Vagina (tissue), 2 donors: ENCODE measurements around the gene ARHGAP26. TPM values are rescaled to one million over a fixed set of nuclear protein-coding genes. Genes with fewer than 3 reads are reported as not detected.

ENCODE experiments used
- DNase-seq, 2 donors: peaks; one replicate each; pipeline ENCODE4 v3.0.0-alpha.2; 2017; ENCODE audit errors: extremely low spot score in 2 of 2
- H3K27ac ChIP-seq: fragments of 200-600 bp; sonication (generic); one replicate; pipeline ENCODE4 v1.5.1; 2019
- H3K27me3 ChIP-seq: fragments of 200-600 bp; sonication (generic); one replicate; pipeline ENCODE4 v1.5.1; 2019
- H3K36me3 ChIP-seq, 2 donors: fragments of 200-600 bp; sonication (generic); one replicate each; pipeline ENCODE4 v1.5.1; 2017 to 2019
- H3K4me1 ChIP-seq: fragments of 200-600 bp; sonication (generic); one replicate; pipeline ENCODE4 v1.5.1; 2019
- H3K4me3 ChIP-seq, 2 donors: fragments of 200-600 bp; sonication (generic); 1 replicate in 1 of 2; 2 replicates in 1 of 2; pipeline ENCODE4 v1.5.1; 2016 to 2019
- H3K9me3 ChIP-seq: fragments of 200-600 bp; sonication (generic); one replicate; pipeline ENCODE4 v1.5.1; 2019
- POLR2A ChIP-seq, 2 donors: fragments of 450-650 bp; IDR thresholded peaks; one replicate each; pipeline ENCODE4 v1.6.1; 2017; ENCODE audit warnings: antibody characterized with exemption in 2 of 2, mild to moderate bottlenecking in 2 of 2, moderate library complexity in 2 of 2
- POLR2AphosphoS5 ChIP-seq, 2 donors: sonication (generic); formaldehyde crosslinking; IDR thresholded peaks; one replicate each; pipeline ENCODE4 v1.9.0; 2017; ENCODE audit warnings: antibody characterized with exemption in 2 of 2, mild to moderate bottlenecking in 2 of 2, low read depth in 1 of 2; ENCODE audit not compliant: insufficient read depth in 1 of 2
- intact Hi-C: fragments of 100-400 bp; cut with DNase I; formaldehyde crosslinking; loops from one replicate; pipeline ENCODE4 v1.15.1; 2023
- total RNA-seq: library from RNA; depleted of rRNA; stranded (reverse); fragments of >200 nt; gene quantifications from one replicate; pipeline ENCODE4 v1.2.3, GENCODE V29; 2016
- TF ChIP-seq, protein P1 (sequence below), 3 experiments: fragments of 450-650 bp in 2 of 3; fragments of 200-600 bp in 1 of 3; sonication (generic) in 1 of 3; IDR thresholded peaks; one replicate each; pipeline ENCODE4 v1.5.1; 2017 to 2019; ENCODE audit warnings: antibody characterized with exemption in 3 of 3, mild to moderate bottlenecking in 2 of 3, moderate library complexity in 2 of 3

Gene ARHGAP26
- total RNA-seq, 1 donor from 2014 or later = 42.5 TPM

DNA sequence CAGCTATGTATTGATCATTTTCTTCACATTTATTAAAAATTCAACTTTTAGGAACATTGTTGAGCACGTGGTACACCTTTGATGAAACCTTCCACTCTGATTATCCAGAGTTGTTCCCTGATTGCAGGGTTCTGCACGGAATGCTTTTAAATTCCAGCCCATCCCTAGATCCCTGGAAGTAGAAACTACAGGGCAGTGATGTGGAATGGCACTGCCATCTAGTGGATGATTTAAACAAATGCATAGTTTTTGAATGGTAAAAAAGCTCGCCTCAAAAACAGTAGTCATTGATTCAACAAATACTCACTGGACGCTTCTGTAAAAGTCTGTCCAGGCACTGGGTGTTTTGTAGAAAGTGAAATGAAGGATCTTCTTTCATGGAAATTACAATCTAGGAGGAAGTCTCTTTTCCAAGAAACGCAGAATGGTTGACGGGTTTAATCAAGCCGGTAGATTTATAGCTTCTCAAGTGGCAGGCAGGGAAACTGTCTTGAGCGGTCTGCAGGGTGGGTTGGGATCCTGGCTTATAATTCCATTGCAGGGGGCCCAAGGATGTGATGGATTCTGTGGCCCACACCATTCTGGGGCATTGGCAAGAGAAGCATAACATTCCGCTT, 118.4 kb downstream of the ARHGAP26 start:
- Histone ChIP-seq H3K4me1 (no peaks in the 10 kb centered on the region), H3K27ac (no peak overlapping the region), H3K4me3 (no peak overlapping the region), H3K36me3 (no peaks in the 10 kb centered on the region), H3K27me3 (no peaks in the 10 kb centered on the region), H3K9me3 (no peaks in the 10 kb centered on the region)
- intact Hi-C loops = no loop called here
- DNase-seq = peak in 1 of 2 donors; percentile 22
- no peak for TF ChIP-seq POLR2AphosphoS5 (IDR thresholded peaks at IDR 0.05; ENCODE audit: insufficient read depth in 1 of 2, low read depth in 1 of 2)
- no peak for TF ChIP-seq POLR2A (IDR thresholded peaks at IDR 0.05)
- TF ChIP-seq, protein P1, sequence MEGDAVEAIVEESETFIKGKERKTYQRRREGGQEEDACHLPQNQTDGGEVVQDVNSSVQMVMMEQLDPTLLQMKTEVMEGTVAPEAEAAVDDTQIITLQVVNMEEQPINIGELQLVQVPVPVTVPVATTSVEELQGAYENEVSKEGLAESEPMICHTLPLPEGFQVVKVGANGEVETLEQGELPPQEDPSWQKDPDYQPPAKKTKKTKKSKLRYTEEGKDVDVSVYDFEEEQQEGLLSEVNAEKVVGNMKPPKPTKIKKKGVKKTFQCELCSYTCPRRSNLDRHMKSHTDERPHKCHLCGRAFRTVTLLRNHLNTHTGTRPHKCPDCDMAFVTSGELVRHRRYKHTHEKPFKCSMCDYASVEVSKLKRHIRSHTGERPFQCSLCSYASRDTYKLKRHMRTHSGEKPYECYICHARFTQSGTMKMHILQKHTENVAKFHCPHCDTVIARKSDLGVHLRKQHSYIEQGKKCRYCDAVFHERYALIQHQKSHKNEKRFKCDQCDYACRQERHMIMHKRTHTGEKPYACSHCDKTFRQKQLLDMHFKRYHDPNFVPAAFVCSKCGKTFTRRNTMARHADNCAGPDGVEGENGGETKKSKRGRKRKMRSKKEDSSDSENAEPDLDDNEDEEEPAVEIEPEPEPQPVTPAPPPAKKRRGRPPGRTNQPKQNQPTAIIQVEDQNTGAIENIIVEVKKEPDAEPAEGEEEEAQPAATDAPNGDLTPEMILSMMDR (IDR thresholded peaks at IDR 0.05) = peak; percentile 29 to 66 (median 64)

DNA sequence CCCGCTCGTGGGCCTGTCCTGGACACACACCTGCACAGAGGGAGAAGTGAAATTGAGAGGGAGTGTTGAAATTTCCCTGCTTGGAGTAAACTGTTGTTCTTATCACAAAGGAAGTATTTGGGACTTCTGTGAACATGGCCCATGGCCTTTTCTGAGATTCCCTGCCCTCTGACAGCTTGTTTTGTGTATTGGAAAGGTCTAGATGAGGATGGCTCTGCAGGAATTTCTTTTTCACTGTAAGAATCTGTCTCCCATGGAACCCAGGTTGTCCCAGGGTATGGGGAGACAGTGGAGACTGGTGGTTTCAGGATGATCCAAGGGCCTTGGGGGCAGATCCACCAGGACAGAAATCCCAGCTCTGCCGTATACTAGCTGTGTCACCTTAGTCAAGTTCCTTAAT, 121.8 kb downstream of the ARHGAP26 start:
- no peaks in the 10 kb centered on the region for H3K4me1 ChIP-seq

DNA sequence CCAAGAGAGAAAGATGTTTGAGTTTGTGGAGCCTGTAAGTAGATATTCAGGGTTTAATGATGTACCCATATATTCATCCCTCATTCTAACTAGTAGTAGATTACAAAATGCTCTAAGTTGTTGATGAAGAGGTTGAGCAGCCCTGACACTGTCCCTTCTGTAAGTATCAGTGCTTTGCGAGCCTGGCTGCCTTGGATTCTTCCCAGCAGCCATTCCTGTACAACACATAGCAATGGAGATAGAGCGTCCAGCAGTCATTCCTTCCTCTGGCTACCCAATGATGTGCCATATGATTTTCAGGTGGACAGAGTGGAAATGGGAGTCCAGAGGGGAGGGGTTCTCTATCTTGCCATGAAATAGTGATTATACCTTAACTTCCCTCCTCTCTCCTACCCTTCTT, 124.1 kb downstream of the ARHGAP26 start:
- DNase-seq = no peak
- no peak overlapping the region for H3K27ac ChIP-seq
- H3K4me3 ChIP-seq = no peak overlapping the region
- intact Hi-C loops = no loop called here
- H3K9me3 ChIP-seq = no peaks in the 10 kb centered on the region
- TF ChIP-seq POLR2AphosphoS5 (IDR thresholded peaks at IDR 0.05; ENCODE audit: insufficient read depth in 1 of 2, low read depth in 1 of 2) = no peak
- TF ChIP-seq, protein P1 (IDR thresholded peaks at IDR 0.05) = no peak
- no peak for TF ChIP-seq POLR2A (IDR thresholded peaks at IDR 0.05)
- H3K36me3 ChIP-seq = no peaks in the 10 kb centered on the region
- no peaks in the 10 kb centered on the region for H3K27me3 ChIP-seq
- H3K4me1 ChIP-seq = no peaks in the 10 kb centered on the region

More for the DNA sequence above, 121.8 kb downstream of the ARHGAP26 start:
- Histone ChIP-seq H3K27ac (no peak overlapping the region), H3K36me3 (no peaks in the 10 kb centered on the region), H3K27me3 (no peaks in the 10 kb centered on the region), H3K9me3 (no peaks in the 10 kb centered on the region), H3K4me3 (no peak overlapping the region)
- DNase-seq = no peak
- intact Hi-C loops = no loop called here
- TF ChIP-seq POLR2AphosphoS5 (IDR thresholded peaks at IDR 0.05; ENCODE audit: insufficient read depth in 1 of 2, low read depth in 1 of 2) (no peak), POLR2A (IDR thresholded peaks at IDR 0.05) (no peak)
- TF ChIP-seq, protein P1 (IDR thresholded peaks at IDR 0.05) = no peak

DNA sequence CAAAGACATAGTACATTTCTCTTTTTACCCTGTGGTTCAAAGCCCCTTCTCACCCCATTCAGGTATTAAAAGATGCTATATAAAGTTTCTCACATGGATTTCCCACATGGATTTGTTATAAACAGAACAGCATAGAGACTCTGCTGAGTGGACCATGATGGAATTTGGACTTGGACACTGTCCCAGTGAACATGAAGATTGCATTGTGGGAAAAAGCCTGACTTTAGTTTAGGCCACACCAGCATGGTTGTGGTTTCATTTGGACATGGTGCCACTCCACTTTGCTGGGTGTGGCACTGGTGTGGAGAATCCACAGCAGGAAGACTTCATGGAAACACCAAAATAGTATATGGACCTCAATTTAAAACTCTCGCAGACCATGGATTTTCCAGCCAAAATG, 124.6 kb downstream of the ARHGAP26 start:
- DNase-seq = no peak
- Histone ChIP-seq H3K4me1 (no peaks in the 10 kb centered on the region), H3K36me3 (no peaks in the 10 kb centered on the region), H3K4me3 (no peak overlapping the region), H3K9me3 (no peaks in the 10 kb centered on the region), H3K27ac (no peak overlapping the region), H3K27me3 (no peaks in the 10 kb centered on the region)
- TF ChIP-seq POLR2AphosphoS5 (IDR thresholded peaks at IDR 0.05; ENCODE audit: insufficient read depth in 1 of 2, low read depth in 1 of 2) = no peak
- TF ChIP-seq POLR2A (IDR thresholded peaks at IDR 0.05) = no peak
- TF ChIP-seq, protein P1 (IDR thresholded peaks at IDR 0.05) = no peak
- intact Hi-C loops = no loop called here

DNA sequence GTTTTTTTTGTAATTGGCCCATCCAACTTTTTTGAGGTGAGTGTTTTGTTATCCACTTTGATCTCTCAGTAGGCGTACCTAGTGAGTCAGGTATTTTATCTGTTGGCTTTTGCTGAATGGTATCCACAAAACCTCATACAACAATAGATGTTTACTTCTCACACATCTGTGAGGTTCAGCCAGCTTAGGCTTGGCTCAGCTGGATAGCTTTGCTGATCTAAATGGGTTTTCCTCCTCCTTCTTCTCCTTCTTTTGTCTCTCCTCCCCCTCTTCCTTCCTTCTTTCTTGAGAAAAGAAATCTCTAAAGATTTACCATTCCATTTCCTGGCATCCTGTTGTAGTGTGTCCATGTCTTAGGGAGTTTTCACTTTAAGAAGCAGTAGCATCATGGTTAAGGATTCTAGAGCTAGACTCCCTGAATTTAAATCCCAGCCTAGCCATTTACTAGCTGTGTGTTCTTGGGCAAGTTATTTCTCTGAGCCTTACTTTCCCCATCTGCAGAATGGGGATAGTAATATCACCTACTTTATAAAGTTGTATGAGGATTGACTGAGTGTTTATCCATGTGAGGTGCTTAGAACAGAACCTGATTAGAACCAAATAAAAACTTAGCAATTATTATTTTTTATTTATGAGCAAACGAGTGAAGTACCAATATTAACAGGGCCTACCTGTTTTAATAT, 126.3 kb downstream of the ARHGAP26 start:
- TF ChIP-seq, protein P1 (IDR thresholded peaks at IDR 0.05) = no peak
- TF ChIP-seq POLR2A (IDR thresholded peaks at IDR 0.05) (no peak), POLR2AphosphoS5 (IDR thresholded peaks at IDR 0.05; ENCODE audit: insufficient read depth in 1 of 2, low read depth in 1 of 2) (no peak)
- no peak for DNase-seq
- Histone ChIP-seq H3K4me3 (no peak overlapping the region), H3K27ac (no peak overlapping the region), H3K27me3 (no peaks in the 10 kb centered on the region), H3K9me3 (no peaks in the 10 kb centered on the region), H3K4me1 (no peaks in the 10 kb centered on the region), H3K36me3 (no peaks in the 10 kb centered on the region)
- intact Hi-C loops = no loop called here
